Nucleus accumbens (tissue), 56 donors: Measurements from ENCODE around the gene FAM90A26.
"Not testable (repeated sequence)": the region's sequence is repeated elsewhere in the genome, so short reads cannot be mapped to it uniquely, and the experiment has no call there.

Experiments
- DNase-seq, 56 donors: peaks; one replicate each; lab custom pipeline; 2025; lab: John Stamatoyannopoulos, UW

Gene FAM90A26

GRCh38 chr4:9169791-9170459 is at the start of gene FAM90A26:
FAM90A26 (plus strand) TSS chr4:9170409; CDS start chr4:9173173, 2,764 bp downstream.
- not testable (repeated sequence) for DNase-seq

DNA sequence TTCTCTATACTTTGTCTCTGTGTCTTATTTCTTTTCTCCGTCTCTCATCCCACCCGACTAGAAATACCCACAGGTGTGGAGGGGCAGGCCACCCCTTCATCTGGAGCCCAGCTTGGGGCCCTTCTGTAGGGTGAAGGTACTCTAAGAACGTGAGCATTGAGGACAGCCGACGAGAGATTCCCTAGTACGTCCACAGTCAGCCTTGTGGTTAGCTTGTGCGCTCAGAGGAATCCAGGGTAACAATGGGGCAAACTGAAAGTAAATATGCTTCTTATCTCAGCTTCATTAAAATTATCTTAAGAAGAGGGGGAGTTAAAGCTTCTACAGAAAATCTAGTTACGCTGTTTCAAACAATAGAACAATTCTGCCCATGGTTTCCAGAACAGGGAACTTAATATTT is 47.5 kb upstream of the FAM90A26 start:
- not testable (repeated sequence) for DNase-seq

DNA sequence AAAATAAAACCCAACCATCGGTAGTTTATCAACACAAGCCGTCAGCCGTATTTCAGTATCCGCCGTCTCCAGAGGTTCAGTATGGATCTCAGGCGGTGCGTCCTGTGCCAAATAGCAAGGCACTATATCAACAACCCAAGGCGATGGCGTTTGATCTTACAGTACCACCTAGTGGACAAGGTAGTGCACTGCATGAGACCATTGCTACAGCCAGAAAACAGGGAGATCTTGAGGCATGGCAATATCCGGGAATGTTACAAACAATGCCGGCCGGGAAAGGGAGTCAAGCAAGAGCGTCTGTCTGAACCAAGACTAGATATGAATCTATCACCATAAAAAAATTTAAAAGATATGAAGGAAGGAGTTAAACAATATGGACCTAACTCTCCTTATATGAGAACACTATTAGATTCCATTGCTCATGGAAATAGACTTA is 46.6 kb upstream of the FAM90A26 start:
- DNase-seq: peak in 36 of 56 donors; percentile 5 to 80 (median 28)

GRCh38 chr4:9125601-9126161 is 44.5 kb upstream of the FAM90A26 start:
- DNase-seq: not testable (repeated sequence)

DNA sequence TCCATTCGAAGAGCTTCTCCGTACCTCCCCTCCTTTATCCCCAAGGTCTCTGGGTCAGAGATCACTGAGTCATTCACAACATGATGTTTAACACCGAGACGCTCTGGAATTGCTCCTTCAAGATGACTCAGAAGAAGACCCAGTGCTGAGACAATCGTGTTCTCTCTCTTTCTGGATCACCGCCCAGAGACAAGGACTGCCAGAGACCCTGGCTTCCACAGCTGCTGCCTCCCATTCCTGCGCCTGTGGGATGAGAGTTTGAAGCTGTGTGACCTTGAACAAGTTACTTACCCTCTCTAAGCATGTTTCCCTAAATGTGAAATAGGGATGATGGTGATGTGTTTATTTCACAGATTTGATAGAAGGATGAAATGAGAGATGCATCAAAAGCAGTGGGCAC is 38.8 kb upstream of the FAM90A26 start:
- not testable (repeated sequence) for DNase-seq

DNA sequence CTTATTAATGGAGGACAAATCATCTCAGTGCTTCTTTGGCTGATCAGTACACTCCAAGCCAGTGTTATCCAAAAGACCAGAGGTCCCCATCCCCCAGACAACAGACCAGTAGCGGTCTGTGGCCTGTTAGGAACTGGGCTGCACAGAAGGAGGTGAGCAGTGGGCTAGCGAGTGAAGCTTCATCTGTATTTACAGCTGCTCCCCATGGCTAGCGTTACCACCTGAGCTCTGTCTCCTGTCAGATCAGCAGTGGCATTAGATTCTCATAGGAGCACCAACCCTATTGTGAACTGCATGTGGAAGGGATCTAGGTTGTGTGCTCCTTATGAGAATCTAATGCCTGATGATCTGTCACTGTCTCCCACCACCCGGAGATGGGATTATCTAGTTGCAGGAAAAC is 37.4 kb upstream of the FAM90A26 start:
- not testable (repeated sequence) for DNase-seq

DNA sequence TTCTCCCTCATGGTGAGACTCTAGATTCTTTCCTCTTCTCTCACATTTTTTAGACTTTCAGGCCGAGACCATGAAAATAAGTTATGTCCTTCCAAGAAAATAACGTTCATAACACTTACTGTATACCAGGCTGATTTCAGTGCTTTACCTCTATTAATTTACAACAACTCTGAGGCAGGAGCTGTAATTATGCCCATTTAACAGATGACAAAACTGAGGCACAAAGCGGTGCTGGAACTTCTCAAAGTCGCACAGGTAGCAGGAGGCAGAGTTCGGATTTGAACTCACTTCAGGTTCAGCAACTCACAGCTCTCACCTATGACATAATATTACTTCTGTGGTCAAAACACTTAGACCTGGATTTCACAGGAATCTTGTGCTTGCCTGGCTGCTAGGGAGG is 36.2 kb upstream of the FAM90A26 start:
- not testable (repeated sequence) for DNase-seq

DNA sequence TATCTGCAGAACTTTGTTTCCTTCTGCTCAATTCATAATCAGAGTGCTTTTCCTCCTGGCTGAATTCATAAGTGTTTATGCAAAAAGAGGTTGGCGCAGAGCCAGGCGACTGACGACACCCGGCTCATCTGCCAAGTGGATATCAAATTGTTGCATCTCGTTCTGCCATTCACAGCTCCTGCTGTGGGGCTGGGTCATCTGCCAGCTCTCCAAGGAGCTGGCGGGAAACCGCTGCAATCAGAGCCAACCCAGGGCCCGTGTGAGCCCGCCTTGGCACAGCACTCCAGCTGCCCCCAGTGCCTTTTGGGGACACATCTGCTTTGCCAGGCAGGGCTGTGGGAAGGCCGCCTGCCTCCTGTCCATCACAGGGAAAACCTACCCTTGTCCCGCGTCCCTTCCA is 35.7 kb upstream of the FAM90A26 start:
- DNase-seq: peak in 34 of 56 donors; percentile 3 to 86 (median 38)

- not testable (repeated sequence) for DNase-seq
Observed at GRCh38 chr4:9141050-9141449, 29.2 kb upstream of the FAM90A26 start.

DNA sequence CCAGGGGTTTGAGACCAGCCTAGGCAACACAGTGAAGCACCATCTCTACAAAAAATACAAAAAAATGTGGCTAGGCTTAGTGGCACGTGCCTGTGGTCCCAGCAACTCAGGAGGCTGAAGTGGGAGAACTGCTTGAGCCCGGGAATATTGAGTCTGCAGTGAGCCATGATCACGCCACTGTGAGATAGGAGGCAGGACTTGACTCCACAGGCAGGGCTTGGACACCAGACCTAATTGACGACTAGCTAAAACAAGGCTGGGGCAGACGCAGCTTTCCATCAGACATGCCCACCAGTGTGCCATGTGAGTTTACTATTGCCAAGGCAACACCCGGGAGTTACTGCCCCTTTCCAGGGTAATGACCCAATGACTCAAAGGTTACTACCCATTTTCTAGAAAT is 27.4 kb upstream of the FAM90A26 start:
- not testable (repeated sequence) for DNase-seq

- DNase-seq: no peak
Observed at GRCh38 chr4:9143421-9144080, 26.7 kb upstream of the FAM90A26 start.

DNA sequence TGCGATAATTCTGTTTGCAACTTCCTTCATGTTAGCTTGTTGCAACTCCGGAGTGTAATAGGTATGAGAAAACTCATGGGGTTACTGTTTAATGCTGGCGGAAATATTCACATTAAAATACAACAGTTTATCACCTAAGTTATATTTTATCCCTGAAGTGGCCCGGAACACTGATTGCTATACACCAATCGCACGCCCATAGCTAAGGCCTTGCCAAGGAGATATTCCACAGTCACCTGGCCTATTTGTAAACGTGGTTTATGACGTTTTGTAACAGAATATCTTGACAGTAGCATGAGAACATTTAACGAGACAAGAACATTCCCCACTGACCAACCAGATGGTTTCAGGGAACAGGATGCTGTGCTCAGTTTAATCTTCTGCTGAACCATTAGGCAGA is 23.2 kb upstream of the FAM90A26 start:
- DNase-seq: no peak

GRCh38 chr4:9147368-9147767 is 22.8 kb upstream of the FAM90A26 start:
- not testable (repeated sequence) for DNase-seq

DNA sequence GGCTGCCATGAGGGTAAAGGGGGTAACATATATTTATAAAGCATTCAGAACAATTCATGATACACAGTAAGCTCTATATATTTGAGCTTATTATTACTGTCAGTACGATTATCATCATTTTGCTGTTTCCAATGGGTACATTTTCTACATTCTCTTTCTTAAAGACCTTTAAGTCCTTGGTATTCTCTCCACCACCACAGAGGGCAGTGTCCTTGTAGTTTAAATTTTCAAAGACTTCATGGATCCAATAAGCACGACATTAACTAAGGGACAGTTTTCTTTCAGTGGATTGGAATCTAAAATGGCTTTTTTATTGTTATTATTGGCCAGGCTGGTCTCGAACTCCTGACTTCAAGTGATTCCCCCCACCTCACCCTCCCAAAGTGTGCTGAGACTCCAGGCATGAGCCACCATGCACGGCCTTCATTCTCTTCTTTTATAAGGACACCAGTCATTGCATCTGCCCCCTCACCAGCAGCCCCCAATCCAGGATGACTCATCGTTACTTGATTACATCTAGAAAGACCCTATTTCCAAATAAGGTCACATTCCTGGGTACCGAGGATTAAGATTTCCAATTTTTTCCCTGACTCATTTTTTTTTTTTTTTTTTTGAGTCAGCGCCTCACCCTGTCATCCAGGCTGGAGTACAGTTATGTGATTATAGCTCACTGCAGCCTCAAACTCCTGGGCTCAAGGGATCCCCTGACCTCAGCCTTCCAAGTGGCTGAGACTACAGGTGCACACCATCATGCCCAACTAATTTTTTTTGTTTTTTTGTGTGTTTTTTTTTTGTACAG is 21.4 kb upstream of the FAM90A26 start:
- not testable (repeated sequence) for DNase-seq

DNA sequence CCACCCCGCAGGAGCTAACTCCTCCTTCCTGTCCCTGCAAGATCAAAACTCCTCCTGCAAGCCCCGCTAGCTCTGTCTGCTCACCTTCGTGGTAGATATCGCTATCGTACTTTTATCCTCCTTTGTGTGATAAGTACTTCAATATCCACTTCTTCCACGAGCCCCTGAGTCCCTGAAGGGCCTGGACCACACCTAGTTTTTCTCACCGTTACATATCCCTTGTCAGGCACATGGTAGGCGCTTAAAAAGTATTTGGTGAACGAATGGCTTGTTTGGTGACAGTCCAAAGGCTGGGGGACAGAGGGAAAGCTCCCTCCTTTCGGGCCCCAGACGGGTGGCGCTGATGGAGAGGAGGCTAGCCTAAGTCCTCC is 18.4 kb upstream of the FAM90A26 start:
- DNase-seq: peak in 2 of 56 donors; percentile 30 to 34

GRCh38 chr4:9152180-9153007 is 17.8 kb upstream of the FAM90A26 start:
- DNase-seq: peak; percentile 66 to 99 (median 97)

- DNase-seq: peak; percentile 88 to 99 (median 97)
Observed at GRCh38 chr4:9153008-9153570, 17.1 kb upstream of the FAM90A26 start.

DNA sequence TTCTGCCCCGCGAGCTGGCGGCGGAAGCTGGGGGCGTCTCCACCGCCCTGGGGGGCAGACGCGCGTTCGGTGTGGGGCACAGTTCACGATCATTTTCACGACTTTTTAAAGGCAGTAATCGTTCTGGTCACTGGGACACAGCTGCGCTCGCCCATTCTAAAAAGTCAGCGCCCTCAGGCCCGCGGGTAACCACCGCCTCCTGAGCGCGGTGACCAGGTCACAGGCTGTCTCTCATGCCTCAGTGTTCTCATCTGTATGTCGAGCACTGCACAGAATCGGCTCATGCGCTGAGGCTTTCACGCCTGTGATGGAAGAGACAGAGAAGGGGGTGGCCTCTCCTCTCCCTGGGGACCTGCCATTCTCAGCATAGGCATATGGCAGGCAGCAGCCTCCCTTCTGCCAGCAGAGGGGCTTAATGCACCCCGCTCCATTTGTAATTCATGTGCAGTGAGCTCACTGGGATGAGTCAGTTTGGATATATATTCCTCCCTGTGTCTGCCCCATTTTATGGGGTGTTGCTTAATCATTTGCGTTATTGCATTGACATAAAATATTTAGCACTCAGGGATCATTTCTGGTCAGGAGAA is 16.5 kb upstream of the FAM90A26 start:
- peak in 12 of 56 donors; percentile 23 to 72 (median 43) for DNase-seq
